ENCODE measurements around the gene EXOC6B.
"Not testable (repeated sequence)": the region's sequence is repeated elsewhere in the genome, so short reads cannot be mapped to it uniquely, and the experiment has no call there.

EXOC6B gene

DNA sequence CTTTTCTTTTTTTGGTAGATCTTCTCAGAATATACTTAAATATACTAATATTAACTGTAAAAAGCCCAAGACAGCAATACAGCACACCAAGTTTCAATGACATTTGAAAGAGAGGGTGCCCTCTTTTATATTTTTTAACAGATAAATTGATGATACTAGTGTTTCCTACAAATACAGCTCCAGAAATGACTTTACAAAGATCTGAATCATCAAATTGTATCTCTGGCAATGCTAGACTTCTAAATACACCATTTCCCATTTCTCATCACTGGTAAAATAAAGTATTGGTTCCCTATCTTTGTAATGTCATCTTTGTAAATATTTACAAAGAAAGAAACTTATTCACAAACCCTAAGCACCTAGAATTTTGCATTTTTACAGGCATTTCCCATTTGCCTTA lies 281.3 kb downstream of the EXOC6B start:
- peak; percentile 32 for DNase-seq (ENCODE audit: low spot score)

- peak; percentile 65 for DNase-seq (ENCODE audit: low spot score)
Measured at GRCh38 chr2:72543497-72544216, 282.2 kb downstream of the EXOC6B start.

GRCh38 chr2:72539071-72539552 lies 286.7 kb downstream of the EXOC6B start:
- no peak for DNase-seq (ENCODE audit: low spot score)

- DNase-seq (ENCODE audit: low spot score), result no peak
Measured at GRCh38 chr2:72538486-72538885, 287.3 kb downstream of the EXOC6B start.

GRCh38 chr2:72535586-72535985 lies 290.2 kb downstream of the EXOC6B start:
- DNase-seq (ENCODE audit: low spot score), result not testable (repeated sequence)

DNA sequence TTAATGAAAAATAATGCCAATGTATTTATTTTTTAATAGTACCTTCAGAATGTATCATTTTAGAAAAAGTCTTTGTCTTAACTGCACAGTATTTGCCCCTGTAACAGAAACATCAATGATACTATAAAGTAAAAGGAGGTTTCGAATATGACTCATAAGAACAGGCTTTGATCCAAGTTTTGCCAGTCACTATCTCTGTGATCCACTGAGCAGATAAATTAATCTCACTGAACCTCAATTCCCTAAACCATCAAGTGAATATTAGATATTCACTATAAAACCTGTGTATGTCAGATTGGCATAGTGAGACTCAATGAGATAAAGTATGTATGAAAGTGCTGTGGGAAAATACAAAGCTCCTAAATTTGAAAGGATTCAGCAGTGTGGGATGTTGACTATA lies 292.1 kb downstream of the EXOC6B start:
- DNase-seq (ENCODE audit: low spot score), result peak; percentile 63

DNA sequence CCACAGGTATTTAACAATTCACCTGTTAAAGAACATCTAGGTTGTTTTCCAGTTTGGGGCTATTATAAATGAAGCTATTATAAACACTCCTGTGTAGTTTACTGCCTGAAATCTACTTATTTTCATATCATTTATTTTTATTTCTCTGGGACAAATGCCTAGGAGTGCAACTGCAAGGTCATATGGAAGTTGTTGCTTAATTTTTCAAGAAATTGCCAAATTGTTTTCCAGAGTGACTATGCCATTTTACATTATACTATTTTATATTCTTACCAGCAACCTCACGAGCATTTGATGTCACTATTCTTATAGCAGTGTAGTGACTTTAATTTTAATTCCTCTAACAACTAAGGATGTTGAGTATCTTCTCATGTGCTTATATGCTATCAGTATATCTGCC lies 298.4 kb downstream of the EXOC6B start:
- no peak for DNase-seq (ENCODE audit: low spot score)

DNA sequence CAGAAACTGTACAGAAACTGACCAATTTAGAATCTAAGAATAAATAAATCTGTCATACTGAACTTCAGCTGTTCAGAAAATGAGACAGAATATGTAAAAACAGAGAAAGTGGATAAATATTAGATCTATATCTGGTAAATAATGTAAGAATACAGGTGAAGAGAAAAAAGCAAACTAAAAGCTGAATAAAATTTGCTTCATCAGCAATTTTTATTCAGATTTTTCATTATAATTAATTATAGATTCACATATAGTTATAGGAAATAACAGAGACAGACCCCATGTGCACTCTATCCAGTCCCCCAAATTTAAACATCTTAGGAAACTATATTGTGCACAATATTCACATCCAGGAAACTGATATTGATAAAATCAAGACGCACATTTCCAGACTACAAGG lies 299.2 kb downstream of the EXOC6B start:
- no peak for DNase-seq (ENCODE audit: low spot score)

DNA sequence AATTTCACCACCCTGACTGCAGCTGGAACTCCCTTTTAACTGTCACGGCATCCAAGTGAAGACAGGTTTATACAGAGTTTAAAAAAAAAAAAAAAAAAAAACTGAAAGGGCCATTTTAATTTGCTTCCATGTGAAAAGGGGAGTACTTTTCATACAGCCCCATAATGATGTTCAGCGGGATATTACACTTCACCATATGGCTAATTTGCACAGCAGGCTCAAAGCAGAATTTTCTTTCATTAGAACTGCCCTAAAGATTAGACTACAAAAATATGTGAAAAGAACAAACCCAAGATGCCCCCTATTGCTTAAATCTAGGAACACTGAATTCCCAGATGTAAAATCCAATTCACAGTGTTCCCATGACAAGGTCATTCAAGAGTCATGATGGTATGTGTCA lies 301.8 kb downstream of the EXOC6B start:
- no peak for DNase-seq (ENCODE audit: low spot score)

GRCh38 chr2:72515696-72516095 lies 310.1 kb downstream of the EXOC6B start:
- DNase-seq (ENCODE audit: low spot score), result no peak

DNA sequence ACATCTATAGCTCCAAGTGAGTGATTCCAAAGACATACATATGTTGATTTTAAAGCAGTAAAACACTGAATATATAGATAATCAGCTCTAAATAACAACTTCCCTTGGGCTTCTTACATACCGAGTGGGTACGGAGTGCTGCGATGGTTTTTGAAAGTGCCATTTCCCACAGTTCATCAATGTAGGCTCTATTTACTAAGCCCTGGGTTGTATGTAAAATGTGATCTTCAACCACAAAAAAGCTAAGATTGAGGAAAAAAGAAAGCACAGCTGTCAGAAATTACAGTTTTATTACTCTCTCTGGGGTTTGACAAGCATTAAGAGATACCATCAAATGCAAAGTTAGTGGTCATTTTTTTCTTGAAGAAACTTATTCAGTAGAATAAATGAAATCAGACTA lies 312.8 kb downstream of the EXOC6B start:
- no peak for DNase-seq (ENCODE audit: low spot score)

DNA sequence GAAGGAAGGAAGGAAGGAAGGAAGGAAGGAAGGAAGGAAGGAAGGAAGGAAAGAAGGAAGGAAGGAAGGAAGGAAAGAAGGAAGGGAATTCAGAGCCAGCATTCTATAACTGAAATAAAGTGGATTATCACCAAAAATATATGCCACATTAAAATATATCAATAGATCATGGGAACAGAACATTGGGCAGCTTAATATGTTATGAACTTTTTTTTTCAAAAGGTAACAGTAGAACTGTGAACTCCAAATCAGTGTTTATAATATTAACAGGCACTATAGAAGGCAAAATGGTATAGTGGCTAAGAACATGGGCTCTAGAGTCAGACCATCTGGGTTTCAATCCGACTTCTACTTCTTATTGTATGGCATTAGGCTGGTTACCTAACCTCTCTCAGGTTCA lies 313.5 kb downstream of the EXOC6B start:
- DNase-seq (ENCODE audit: low spot score), result no peak

- no peak for DNase-seq (ENCODE audit: low spot score)
Measured at GRCh38 chr2:72511906-72512305, 313.9 kb downstream of the EXOC6B start.

- DNase-seq (ENCODE audit: low spot score), result no peak
Measured at GRCh38 chr2:72497763-72498162, 328.1 kb downstream of the EXOC6B start.

GRCh38 chr2:72496479-72496878 lies 329.4 kb downstream of the EXOC6B start:
- no peak for DNase-seq (ENCODE audit: low spot score)

GRCh38 chr2:72494392-72494791 lies 331.4 kb downstream of the EXOC6B start:
- no peak for DNase-seq (ENCODE audit: low spot score)

- DNase-seq (ENCODE audit: low spot score), result not testable (repeated sequence)
Measured at GRCh38 chr2:72484622-72485021, 341.2 kb downstream of the EXOC6B start.

DNA sequence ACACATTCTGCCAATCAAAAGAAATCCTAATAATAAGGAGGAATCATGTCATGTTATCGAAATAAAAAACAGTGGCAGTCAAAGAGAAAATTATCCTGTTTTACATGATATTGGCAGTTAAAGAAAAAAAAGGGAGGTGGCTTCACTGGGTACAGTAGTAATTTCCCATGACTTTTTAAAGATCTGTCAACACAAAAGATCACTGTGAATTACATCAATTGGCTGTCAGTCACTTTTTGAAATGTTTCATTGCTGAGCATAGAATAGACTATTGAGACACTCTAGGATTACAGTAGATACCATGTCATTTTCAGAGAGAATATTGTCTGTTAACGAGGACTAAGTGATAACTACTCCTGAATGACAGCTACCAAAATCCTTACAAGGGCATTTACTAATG lies 342.5 kb downstream of the EXOC6B start:
- no peak for DNase-seq (ENCODE audit: low spot score)

DNA sequence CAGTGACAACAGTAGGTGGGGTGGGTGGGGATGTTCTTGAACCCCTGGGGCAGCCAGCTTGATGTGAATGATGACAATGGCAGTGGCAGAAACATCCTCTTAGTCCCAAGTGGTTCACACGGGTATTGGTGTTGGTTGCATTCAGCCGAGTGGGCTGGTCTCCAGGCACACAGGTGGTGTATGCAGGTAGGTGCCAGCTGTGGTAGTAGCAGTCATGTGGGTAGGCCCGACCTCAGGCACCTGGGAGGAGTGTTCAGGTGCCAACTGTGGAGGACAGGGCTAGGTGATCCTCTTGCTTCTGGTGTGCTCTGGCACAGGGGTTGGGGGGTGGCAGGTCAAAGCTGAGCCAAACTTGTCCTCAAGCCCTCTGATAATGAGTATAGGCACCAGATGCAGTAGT lies 350.6 kb downstream of the EXOC6B start:
- DNase-seq (ENCODE audit: low spot score), result no peak

GRCh38 chr2:72457801-72458516 lies 367.9 kb downstream of the EXOC6B start:
- no peak for DNase-seq (ENCODE audit: low spot score)

GRCh38 chr2:72454189-72454588 lies 371.6 kb downstream of the EXOC6B start:
- peak; percentile 69 for DNase-seq (ENCODE audit: low spot score)

DNA sequence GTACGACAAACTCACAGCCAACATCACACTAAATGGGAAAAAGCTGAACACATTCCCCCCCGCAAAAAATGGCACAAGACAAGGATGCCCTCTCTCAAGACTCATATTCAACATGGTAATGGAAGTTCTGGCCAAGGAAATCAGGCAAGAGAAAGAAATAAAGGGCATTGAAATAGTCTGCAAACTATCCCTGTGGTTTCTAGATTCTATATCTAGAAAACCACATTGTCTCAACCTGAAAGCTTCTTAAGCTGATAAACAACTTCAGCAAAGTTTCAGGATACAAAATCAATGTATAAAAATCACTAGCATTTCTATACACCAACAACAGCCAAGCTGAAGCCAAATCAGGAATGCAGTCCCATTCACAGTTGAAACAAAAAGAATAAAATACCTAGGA lies 383.6 kb downstream of the EXOC6B start:
- DNase-seq (ENCODE audit: low spot score), result no peak

DNA sequence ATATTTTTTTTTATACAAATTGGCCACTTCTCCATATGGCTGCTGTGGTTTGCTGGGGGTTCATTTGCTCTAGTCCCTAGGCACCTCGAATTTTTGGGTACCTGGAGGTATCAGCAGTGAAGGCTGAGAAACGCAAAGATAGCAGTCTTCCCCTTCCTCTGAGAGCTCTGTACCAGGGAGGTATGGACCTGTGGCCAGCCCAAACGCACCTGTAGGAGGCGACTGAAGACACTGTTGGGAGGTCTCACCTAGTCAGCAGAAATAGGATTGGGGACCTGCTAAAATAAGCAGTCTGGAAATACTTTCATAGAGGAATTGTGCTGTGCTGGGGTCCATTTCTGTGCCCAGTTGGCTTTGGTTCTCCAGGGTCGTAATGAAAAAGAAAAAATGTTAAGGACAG lies 385.9 kb downstream of the EXOC6B start:
- DNase-seq (ENCODE audit: low spot score), result no peak

DNA sequence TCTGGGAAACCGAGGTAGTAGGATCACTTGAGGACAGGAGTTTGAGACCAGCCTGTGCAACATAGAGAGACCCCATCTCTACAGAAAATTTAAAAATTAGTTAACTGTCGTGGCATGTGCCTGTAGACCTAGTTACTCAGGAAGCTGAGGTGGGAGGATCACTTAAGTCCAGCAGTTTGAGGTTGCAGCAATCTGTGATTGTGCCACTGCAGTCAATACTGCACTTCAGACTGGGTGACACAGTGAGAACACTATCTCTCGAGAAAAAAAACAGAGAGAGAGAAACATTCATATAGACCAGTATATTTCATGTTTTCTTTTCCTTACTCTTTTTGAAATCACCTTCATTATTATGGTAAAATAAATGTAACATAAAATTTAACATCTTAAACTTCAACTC lies 387.5 kb downstream of the EXOC6B start:
- DNase-seq (ENCODE audit: low spot score), result no peak

All from hematopoietic multipotent progenitor cell treated with erythropoietin and hydrocortisone succinate and interleukin-3 and kit ligand, for 17 days (in vitro differentiated cells).